HCT116 (cell line): ENCODE data around the gene HTR3A. TPM values are rescaled to one million over a fixed set of nuclear protein-coding genes. Genes with fewer than 3 reads are reported as not detected.

Source experiments
- ATAC-seq: fragments of 200-7000 bp; cut with Tn5 transposase; 2 replicates; pipeline ENCODE4 v1.9.1; 2020; ENCODE audit warnings: mild to moderate bottlenecking, moderate library complexity
- BruUV-seq: library from RNA; stranded (reverse); fragments of 400-500 nt; replicated peaks from 2 replicates; lab custom pipeline; 2021; lab: Mats Ljungman, UMichigan
- CTCF ChIA-PET: fragments of 300-600 bp; sonication (Branson Sonifier 250); formaldehyde crosslinking; loops from one replicate; lab custom pipeline; 2021; ENCODE audit warnings: antibody characterized with exemption; lab: Charles Lee
- POLR2A ChIA-PET: fragments of 300-600, 350-600 bp; sonication (Branson Sonifier 250); formaldehyde crosslinking; loops from one replicate; lab custom pipeline; 2021; ENCODE audit warnings: antibody characterized with exemption; lab: Charles Lee
- RAD21 ChIA-PET, 2 experiments: fragments of 300-600 bp; sonication (Branson Sonifier 250); formaldehyde crosslinking; loops; one replicate each; lab custom pipeline; 2023; ENCODE audit warnings: low total read pairs in 2 of 2; ENCODE audit not compliant: uncharacterized antibody in 2 of 2, unreplicated experiment in 2 of 2, low non-redundant PET in 1 of 2; lab: Charles Lee
- DNase-seq: peaks from one replicate; pipeline ENCODE4 v3.0.0-alpha.2; 2010; ENCODE audit warnings: low read depth, low spot score
- H2AFZ ChIP-seq: fragments of 200-600 bp; shearing (Covaris generic), sonication (generic); 2 replicates; pipeline ENCODE4 v1.6.1; 2017; ENCODE audit warnings: low read depth, mixed run types, mixed read lengths, antibody characterized with exemption, low read length; ENCODE audit not compliant: poor library complexity, severe bottlenecking
- H3K27ac ChIP-seq: 2 replicates; pipeline ENCODE4 v1.5.1; 2012; ENCODE audit warnings: low read depth, low read length
- H3K27me3 ChIP-seq: fragments of 200-600 bp; sonication (generic); 2 replicates; pipeline ENCODE4 v1.6.1; 2016; ENCODE audit warnings: mixed run types, low read length, mixed read lengths; ENCODE audit not compliant: insufficient read depth
- H3K36me3 ChIP-seq, 2 experiments: fragments of 200-500 bp in 1 of 2; fragments of 200-600 bp in 1 of 2; sonication (Bioruptor generic) in 1 of 2; sonication (generic) in 1 of 2; 2 replicates each; pipeline versions ENCODE4 v1.5.1 to v1.6.1; 2014 to 2016; ENCODE audit warnings: low read length in 2 of 2, inconsistent platforms in 1 of 2, mixed read lengths in 1 of 2, mixed run types in 1 of 2; ENCODE audit not compliant: insufficient read depth in 2 of 2, control insufficient read depth in 1 of 2
- H3K4me1 ChIP-seq, 2 experiments: fragments of 200-600 bp in 1 of 2; sonication (generic) in 1 of 2; 2 replicates each; pipeline versions ENCODE4 v1.5.1 to v1.6.1; 2012 to 2017; ENCODE audit warnings: low read length in 2 of 2, inconsistent platforms in 1 of 2, mild to moderate bottlenecking in 1 of 2, mixed read lengths in 1 of 2, mixed run types in 1 of 2, moderate library complexity in 1 of 2; ENCODE audit not compliant: insufficient read depth in 2 of 2, control insufficient read depth in 1 of 2
- H3K4me2 ChIP-seq: fragments of 200-600 bp; sonication (generic); 2 replicates; pipeline ENCODE4 v1.6.1; 2017; ENCODE audit warnings: mixed run types, low read length, mixed read lengths
- H3K4me3 ChIP-seq, 2 experiments: fragments of 200-600 bp in 1 of 2; sonication (generic) in 1 of 2; replicated peaks in 1 of 2; 2 replicates each; pipeline ENCODE4 v1.5.1; 2011 to 2016; ENCODE audit warnings: low read length in 2 of 2, control low read depth in 1 of 2, low read depth in 1 of 2, mild to moderate bottlenecking in 1 of 2, mixed read lengths in 1 of 2, mixed run types in 1 of 2
- H3K79me2 ChIP-seq: fragments of 200-600 bp; sonication (generic); 2 replicates; pipeline ENCODE4 v1.6.1; 2017; ENCODE audit warnings: mild to moderate bottlenecking, mixed run types, low read length, moderate library complexity, mixed read lengths; ENCODE audit not compliant: insufficient read depth
- H3K9ac ChIP-seq: fragments of 200-600 bp; sonication (generic); 2 replicates; pipeline ENCODE4 v1.6.1; 2016; ENCODE audit warnings: low read length, mixed read lengths
- H3K9me2 ChIP-seq: fragments of 200-600 bp; sonication (generic), shearing (Covaris generic); 2 replicates; pipeline ENCODE4 v1.6.1; 2017; ENCODE audit warnings: mixed run types, mild to moderate bottlenecking, moderate library complexity; ENCODE audit not compliant: insufficient read depth
- H3K9me3 ChIP-seq, 2 experiments: fragments of 200-500 bp in 1 of 2; fragments of 200-600 bp in 1 of 2; sonication (Bioruptor generic) in 1 of 2; sonication (generic) in 1 of 2; 2 replicates each; pipeline ENCODE4 v1.6.1; 2014 to 2017; ENCODE audit warnings: low read length in 2 of 2, mixed read lengths in 2 of 2, inconsistent platforms in 1 of 2, low read depth in 1 of 2, mild to moderate bottlenecking in 1 of 2, mixed run types in 1 of 2, moderate library complexity in 1 of 2; ENCODE audit not compliant: control insufficient read depth in 1 of 2, insufficient read depth in 1 of 2
- H4K20me1 ChIP-seq: fragments of 200-600 bp; sonication (generic), shearing (Covaris generic); 2 replicates; pipeline ENCODE4 v1.6.1; 2017; ENCODE audit warnings: mixed run types, mild to moderate bottlenecking, moderate library complexity; ENCODE audit not compliant: insufficient read depth
- CBX3 ChIP-seq: IDR thresholded peaks from 2 replicates; pipeline ENCODE4 v1.6.1; 2012; ENCODE audit warnings: low read depth
- CEBPB ChIP-seq: IDR thresholded peaks from 2 replicates; pipeline ENCODE4 v1.6.1; 2012; ENCODE audit warnings: low read depth
- EGR1 ChIP-seq: IDR thresholded peaks from 2 replicates; pipeline ENCODE4 v1.6.1; 2012; ENCODE audit warnings: low read depth
- FOSL1 ChIP-seq: IDR thresholded peaks from 2 replicates; pipeline ENCODE4 v1.6.1; 2012; ENCODE audit warnings: low read depth
- POLR2AphosphoS5 ChIP-seq: IDR thresholded peaks from 2 replicates; pipeline ENCODE4 v1.6.1; 2011; ENCODE audit warnings: mild to moderate bottlenecking, low read depth, low read length, moderate library complexity
- RAD21 ChIP-seq: IDR thresholded peaks from 2 replicates; pipeline ENCODE4 v1.6.1; 2012; ENCODE audit warnings: low read depth, mild to moderate bottlenecking
- SIN3A ChIP-seq: IDR thresholded peaks from 2 replicates; pipeline ENCODE4 v1.6.1; 2012; ENCODE audit warnings: low read depth
- SP1 ChIP-seq: IDR thresholded peaks from 2 replicates; pipeline ENCODE4 v1.6.1; 2012; ENCODE audit warnings: low read depth
- SRF ChIP-seq: IDR thresholded peaks from 2 replicates; pipeline ENCODE4 v1.6.1; 2012; ENCODE audit warnings: low read depth
- ZNF274 ChIP-seq: fragments of 200-500 bp; sonication (Bioruptor generic); IDR thresholded peaks from 2 replicates; pipeline ENCODE4 v1.6.1; 2014; ENCODE audit warnings: mild to moderate bottlenecking, low read depth, low read length, inconsistent platforms
- intact Hi-C: fragments of 100-400 bp; cut with micrococcal nuclease; formaldehyde crosslinking; loops from 2 replicates; pipeline ENCODE4 v1.10.0; 2022
- total RNA-seq: library from RNA; stranded (reverse); gene quantifications from one replicate; pipeline ENCODE4 v1.2.1, GENCODE V29; 2021; ENCODE audit not compliant: unreplicated experiment
- TF ChIP-seq, protein P1 (sequence below): IDR thresholded peaks from 2 replicates; pipeline ENCODE4 v1.6.1; 2011; ENCODE audit warnings: mild to moderate bottlenecking, low read length, moderate library complexity; ENCODE audit not compliant: insufficient replicate concordance; ENCODE audit errors: extremely low read depth
- TF ChIP-seq, protein P2 (sequence below): IDR thresholded peaks from 2 replicates; pipeline ENCODE4 v1.6.1; 2012
- TF ChIP-seq, protein P3 (sequence below): IDR thresholded peaks from 2 replicates; pipeline ENCODE4 v1.6.1; 2012

The HTR3A gene
- total RNA-seq, 1 experiment from 2014 or later = 0.12 TPM

DNA sequence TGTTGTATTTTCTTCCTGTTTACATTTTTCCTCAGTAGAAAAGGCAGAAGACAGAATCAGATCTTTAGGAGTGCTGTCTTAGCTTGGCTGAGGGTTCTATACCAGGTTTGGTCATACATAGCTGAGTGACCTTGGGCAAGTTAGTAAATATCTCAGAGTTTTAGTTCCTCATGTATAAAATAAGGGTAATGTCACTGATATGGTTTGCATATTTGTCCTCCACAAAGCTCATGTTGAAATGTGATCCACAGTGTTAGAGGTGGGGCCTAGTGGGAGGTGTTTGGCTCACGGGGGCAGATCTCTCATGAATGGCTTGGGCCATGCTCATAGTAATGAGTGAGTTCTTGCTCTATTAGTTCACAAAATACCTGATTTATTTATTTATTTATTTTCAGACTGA, 7.5 kb upstream of the HTR3A start (continued):
- TF ChIP-seq SIN3A (no peak), EGR1 (no peak), SP1 (no peak), CEBPB (no peak), POLR2AphosphoS5 (no peak)
- TF ChIP-seq, protein P1, sequence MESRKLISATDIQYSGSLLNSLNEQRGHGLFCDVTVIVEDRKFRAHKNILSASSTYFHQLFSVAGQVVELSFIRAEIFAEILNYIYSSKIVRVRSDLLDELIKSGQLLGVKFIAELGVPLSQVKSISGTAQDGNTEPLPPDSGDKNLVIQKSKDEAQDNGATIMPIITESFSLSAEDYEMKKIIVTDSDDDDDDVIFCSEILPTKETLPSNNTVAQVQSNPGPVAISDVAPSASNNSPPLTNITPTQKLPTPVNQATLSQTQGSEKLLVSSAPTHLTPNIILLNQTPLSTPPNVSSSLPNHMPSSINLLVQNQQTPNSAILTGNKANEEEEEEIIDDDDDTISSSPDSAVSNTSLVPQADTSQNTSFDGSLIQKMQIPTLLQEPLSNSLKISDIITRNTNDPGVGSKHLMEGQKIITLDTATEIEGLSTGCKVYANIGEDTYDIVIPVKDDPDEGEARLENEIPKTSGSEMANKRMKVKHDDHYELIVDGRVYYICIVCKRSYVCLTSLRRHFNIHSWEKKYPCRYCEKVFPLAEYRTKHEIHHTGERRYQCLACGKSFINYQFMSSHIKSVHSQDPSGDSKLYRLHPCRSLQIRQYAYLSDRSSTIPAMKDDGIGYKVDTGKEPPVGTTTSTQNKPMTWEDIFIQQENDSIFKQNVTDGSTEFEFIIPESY = no peak

DNA sequence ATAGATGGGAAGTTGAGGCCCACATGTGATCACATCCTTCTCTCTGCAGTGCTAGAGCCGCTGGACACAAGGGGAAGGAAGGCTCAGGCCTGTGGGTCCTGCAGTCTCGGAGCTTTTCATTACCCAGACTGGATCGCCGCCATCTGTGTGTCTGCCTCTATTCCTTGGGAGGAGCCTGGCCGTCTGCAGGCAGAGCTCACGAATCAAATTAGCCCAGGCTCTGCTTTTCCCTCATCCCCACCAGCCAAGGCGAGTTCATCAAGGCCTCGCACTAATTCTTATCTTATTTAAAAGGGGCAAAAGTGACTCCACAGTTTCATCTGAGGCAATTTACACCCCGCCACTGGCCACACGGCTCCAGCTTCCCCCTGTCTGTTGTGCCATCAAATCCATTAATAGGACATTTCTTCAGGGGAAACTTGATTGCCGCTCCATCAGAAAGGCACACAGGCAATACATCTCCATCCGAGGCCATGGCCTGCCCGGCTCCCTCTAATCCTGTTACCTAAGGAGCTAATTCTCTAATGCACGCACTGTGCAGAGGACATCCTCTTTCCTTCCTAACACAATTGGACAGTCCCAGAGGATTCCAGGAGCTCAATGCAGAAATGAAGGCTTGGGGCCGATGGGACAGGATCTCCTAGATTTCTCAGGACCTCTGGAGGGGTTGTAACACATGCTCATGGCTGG, 3.3 kb upstream of the HTR3A start:
- ChIA-PET CTCF (no interaction called here), RAD21 (no interaction called here), POLR2A (no interaction called here)
- Histone ChIP-seq H3K9me2 (no peaks in the 10 kb centered on the region), H3K36me3 (no peaks in the 10 kb centered on the region), H4K20me1 (no peaks in the 10 kb centered on the region), H3K27ac (no peak overlapping the region), H3K4me1 (peaks cover 13 to 14% of the 10 kb centered on the region in 2 experiments; a peak in 3 of 4 replicates), H3K9ac (no peak overlapping the region), H3K27me3 (peaks cover 8% of the 10 kb centered on the region; the same call in 1 of the 2 replicates), H3K9me3 (no peaks in the 10 kb centered on the region), H3K4me2 (no peak overlapping the region), H2AFZ (no peak overlapping the region), H3K79me2 (no peaks in the 10 kb centered on the region), H3K4me3 (no peak overlapping the region)
- intact Hi-C loops = no loop called here
- no TSS peak for BruUV-seq
- DNase-seq = no peak
- TF ChIP-seq RAD21 (no peak), CBX3 (no peak), ZNF274 (no peak), EGR1 (no peak), FOSL1 (no peak), SRF (no peak)
- TF ChIP-seq, protein P2, sequence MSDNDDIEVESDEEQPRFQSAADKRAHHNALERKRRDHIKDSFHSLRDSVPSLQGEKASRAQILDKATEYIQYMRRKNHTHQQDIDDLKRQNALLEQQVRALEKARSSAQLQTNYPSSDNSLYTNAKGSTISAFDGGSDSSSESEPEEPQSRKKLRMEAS = no peak
- TF ChIP-seq, protein P3, sequence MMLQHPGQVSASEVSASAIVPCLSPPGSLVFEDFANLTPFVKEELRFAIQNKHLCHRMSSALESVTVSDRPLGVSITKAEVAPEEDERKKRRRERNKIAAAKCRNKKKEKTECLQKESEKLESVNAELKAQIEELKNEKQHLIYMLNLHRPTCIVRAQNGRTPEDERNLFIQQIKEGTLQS = no peak
- no peak for ATAC-seq
